Limb (tissue), 2 donors: ENCODE measurements around the gene CUL4A.
"Not testable (repeated sequence)": the region's sequence is repeated elsewhere in the genome, so short reads cannot be mapped to it uniquely, and the experiment has no call there.

ENCODE experiments used
- DNase-seq, 2 donors: peaks; one replicate each; pipeline ENCODE4 v3.0.0-alpha.2; 2016; ENCODE audit errors: extremely low spot score in 2 of 2

Gene CUL4A

DNA sequence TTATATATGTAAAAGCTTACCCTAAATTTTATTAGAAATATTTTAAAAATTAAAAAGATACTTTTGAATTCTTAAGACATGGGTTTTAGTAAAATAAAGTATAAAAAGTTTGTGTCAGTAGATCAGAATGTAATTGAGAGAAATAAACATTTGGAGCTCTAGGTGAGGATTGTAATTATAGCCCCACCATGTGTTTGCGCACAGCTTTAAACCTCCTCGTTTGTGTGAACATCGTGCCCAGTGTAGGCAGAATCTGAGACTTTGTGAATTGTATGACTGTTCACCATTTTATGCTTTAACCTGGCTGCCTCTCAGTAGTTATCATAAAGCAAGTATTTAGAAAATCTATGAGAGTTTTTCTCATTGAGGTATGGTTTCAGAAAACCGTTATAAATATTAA is 29.1 kb downstream of the CUL4A start:
- no peak for DNase-seq

DNA sequence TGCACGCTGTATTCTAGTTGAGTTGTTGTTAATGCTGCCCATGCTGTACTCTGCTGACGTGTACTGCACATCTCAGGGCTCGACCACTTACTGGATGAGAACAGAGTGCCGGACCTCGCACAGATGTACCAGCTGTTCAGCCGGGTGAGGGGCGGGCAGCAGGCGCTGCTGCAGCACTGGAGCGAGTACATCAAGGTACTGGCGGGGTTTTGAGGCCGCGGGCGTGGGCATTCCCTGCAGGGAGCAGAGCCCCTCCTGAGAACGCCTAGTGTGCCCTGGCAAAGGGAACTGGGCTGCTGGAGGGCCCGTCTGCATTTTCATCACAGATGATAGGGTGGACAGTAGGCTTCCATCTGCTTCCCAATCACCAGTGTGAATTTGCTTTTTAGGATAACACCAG is 29.9 kb downstream of the CUL4A start:
- DNase-seq, result no peak

DNA sequence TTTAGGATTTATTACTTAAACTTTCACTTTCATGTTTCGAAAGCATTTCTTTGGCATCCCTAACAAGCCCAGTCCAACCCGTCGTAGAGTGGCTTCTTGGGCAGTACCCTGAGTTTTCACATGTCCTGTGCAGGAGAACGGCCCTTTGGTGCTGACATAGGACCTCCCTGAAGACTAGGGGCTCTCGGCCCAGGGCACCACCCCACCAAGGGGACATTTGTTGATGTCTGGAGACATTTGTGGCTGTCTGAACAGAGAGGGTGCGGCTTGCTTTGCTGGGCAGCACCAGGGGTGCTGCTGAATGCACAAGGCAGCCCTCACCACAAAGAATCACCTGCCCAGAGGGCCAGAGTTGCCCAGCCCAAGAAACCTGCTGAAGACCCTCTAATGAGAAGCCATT is 30.6 kb downstream of the CUL4A start:
- no peak for DNase-seq

DNA sequence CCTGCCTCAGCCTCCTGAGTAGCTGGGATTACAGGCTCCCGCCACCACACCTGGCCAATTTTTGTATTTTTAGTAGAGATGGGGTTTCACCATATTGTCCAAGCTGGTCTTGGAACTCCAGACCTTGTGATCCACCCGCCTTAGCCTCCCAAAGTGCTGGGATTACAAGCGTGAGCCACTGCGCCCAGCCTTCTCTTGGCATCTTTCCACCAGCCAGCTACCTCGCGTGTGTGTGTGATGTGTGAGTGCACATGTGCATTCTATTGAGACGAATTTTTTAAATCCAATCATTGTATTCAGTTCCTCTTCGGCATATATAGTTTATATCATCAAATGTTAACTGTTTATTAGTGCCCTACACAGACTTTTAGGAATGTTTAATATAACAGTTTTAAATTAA is 32.2 kb downstream of the CUL4A start:
- DNase-seq, result not testable (repeated sequence)

DNA sequence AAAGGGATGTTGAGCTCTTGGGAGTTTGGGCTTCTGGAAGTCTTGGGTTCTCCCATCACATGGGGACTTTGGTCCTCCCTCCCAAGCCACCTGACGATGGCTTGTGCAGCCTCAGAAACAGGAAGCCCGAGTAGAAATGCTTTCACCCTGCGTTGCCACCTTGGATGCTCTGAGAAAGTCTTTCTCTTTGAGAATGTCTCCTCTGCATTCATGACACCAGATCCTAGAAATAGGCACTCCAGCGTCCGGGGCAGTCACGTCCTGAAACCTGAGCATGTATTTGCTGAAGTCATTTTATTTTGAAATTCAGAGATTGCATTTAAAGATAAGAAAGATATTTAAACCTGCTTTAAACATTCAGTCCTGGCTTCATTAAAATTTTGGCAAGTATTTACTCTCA is 34.4 kb downstream of the CUL4A start:
- no peak for DNase-seq

DNA sequence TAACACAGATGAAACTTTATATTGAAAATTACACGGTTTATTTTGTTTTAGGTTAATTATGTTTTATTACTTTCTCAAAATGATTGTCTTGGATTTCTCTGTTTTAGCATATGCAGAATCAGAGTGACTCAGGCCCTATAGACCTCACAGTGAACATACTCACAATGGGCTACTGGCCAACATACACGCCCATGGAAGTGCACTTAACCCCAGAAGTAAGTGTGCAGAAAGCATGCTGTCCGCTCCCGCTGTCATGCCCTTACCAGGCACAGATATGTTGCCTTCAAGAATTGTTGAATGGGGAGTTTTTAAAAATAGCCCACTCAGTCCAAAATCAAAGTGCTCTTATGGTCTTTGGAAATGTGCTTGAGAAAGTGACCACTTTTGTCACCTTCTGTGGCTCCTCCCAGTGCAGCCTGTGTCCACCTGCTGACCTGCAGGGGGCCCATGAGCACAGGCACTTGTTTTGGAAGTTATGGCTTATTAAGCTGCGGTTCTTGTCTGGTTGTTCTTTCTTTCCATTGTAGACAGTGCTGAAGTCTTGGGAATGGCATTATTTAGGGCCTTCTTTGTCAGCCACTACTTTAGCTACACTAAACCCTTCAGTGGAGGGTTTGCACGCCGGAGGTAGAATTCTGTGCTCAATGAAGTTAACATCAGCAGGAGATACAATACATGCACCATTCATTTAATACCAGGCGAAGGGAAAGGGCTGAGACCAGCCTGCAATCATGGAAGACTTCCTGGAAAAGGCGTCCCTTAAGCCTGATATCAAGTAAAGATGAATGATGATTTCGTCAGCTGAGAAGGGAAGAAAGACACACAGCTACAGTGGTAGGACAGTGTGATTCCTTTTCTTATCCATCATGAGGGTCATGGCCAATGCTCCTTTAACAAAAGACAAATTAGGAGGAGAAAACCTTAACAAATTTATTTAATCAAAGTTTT is 36.7 kb downstream of the CUL4A start:
- no peak for DNase-seq

DNA sequence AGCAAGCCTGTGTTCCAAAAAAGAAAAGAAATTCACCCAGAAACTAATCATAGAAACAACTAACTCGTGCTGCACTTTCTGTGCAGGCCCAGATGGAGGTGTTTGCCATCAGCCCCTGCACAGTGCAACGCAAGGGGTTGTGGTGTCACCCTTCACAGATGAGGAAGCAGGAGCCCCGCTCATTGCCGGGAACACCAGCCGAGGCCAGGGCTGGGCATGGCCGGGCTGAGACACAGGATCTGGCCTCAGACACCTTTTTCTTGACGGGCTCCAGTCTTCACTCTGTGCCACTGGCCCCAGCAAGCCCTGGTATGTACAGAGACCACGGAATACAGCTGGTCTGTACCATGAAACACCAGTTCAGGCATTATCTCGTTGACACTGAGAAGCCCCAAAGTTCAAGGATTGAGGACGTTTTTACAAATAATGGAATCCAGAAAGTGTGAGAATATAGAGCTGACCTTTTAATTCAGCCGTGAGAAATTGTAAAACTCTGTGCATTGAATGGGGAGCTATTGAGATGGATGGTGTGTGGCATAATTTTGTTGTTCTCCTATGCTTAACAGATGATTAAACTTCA is 43.2 kb downstream of the CUL4A start:
- DNase-seq, result no peak

DNA sequence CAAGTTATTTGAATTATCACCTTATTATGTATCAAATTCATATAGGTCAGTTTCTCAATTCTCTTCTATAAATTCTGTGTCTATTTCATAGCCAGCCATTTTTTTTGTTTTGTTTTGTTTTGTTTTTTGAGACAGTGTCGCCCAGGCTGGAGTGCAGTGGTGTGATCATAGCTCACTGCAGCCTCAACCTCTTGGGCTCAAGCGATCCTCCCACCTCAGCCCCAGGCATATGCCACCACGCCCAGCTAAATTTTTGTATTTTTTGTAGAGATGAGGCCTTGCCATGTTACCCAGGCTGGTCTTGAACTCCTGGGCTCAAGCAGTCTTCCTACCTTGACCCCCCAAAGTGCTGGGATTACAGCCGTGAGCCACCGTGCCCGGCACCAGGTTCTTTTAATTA is 48.5 kb downstream of the CUL4A start:
- DNase-seq, result not testable (repeated sequence)

DNA sequence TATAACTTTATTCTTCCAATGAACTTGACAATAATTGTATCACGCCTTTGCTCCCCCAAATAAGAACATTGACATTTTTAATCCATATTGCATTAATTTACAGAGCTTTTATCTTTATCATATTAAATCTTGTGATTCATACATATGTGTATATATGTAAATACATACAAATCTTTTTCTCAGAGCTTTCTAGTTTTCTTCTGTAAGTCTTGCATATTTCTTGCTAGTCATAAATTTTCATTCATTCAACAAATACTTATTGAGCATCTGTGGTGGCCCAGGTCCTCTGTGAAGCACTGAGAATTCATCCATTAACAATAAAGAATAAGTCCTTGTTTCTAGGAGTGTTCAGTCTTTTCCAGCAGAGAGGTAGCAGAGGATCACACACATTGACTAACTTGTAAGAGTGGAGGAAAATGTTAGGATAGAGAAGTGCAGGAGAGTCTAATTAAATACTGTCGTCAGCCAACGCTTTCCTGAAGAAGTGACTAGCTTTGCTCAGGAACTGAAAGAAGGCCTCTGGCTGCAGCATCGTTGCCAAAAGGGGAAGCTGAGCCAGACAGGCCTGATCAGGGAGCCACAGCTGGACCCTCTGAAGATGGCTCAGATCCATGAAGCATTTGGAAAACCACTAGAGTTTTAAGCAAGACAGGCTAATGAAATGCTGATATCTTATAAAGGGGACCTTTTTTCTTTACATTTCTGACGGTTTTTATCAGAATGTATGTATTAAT is 49.1 kb downstream of the CUL4A start:
- DNase-seq, result no peak

DNA sequence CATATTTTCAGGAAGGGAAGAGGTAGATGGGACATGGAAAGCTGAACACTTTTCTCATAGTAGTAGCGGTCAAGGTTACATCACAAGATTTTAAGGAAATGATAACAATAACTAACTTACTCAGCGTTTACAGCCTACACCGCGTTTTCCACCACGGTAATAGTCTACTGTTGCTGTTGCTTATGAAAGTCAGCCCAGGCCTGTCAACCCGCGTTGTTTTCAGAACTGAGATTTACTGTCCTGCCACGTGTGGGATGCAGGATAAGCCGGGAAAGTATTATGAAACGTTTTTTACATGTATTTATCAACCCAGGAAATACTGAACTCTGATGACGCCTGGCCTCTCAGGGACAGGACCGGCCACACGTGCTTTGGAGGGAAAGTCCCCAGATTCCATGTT is 51.6 kb downstream of the CUL4A start:
- no peak for DNase-seq

DNA sequence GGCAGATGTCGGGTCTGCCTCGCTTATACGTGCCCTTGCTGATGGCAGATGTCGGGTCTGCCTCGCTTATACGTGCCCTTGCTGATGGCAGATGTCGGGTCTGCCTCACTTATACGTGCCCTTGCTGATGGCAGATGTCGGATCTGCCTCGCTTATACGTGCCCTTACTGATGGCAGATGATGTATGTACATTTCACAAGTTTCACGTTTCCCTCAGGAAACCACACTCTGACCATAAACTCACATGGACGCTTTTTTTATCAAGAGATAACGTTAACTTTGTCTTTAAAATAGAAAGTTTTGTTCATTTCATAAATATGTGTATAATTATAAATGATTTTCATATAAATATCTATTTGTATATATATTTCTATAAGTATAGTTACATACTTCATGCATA is 53.6 kb downstream of the CUL4A start:
- not testable (repeated sequence) for DNase-seq

DNA sequence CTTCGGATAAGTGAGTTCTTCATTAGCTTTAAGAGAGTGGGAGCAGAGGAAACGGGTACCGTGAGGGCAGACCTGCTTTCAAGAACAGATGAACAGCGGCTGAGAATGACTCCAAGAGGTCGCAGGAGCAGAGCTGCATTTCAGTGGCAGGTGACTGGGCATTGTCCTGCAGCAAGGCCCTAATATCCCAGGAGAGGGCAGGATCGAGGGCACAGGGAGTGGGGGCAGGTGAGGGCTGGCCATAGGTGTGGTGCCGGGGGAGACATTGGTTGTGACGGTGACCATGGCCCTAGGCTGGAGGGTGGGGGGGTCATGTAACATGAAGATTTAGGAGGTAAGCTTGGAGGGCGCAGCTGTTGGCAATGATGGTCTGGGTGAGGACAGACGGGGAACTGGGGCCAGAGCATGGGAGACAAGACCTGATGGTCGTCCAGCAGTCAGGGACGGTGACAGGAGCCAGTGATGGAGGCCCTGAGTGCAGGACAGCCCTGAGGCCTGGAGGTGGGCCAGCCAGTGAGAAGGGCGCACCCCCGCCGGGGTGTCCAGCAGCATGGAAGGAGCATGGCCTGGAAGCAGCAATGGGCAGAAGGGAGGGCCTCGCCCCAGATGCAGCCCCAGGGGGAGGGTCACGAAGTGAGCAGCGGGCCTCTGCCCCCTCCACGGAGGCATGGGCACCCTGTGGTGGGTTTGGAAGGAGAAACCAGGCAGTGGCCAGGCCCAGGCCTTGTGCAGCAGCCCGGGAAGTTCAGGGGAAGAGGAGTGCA is 58.4 kb downstream of the CUL4A start:
- no peak for DNase-seq

DNA sequence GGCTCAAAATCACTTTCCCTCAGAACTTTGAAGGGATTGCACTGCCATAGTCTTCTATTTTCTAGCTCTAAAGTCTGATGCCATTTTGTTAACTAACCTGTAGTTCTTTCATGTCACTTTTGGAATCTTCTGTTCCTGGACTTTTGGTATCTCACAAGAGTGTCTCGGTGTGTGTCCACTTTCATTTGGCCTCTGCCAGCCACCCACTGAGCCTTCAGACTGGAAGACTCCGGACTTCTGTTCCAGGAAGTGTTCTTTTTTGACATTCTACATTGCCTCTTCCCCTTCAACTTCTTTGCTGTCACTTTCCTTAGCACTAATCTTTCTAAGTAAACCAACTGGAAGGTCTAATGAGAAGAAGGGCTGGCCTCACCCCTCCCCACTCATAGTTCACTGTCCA is 62.6 kb downstream of the CUL4A start:
- no peak for DNase-seq

DNA sequence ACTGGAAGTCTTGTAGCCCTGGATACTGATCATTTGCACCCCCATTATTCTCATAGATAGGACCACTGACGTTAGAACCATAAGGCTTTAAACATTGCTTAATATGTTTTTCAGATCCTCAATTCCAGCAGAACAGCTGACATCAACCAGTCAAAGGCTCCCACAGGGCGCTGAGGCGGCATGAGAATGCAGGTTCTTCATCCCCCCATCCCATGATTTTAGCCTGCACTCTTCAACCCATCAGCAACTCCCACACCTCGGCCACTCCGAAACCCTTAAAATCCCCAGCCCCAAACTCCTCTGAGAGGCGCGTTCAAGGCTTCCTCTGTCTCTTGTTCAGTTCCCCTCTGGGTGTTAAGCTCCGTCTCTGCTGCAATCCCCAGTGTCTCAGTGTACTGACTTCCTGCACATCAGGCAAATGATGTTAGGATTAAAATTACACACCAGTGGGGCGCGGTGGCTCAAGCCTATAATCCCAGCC is 63.3 kb downstream of the CUL4A start:
- no peak for DNase-seq

DNA sequence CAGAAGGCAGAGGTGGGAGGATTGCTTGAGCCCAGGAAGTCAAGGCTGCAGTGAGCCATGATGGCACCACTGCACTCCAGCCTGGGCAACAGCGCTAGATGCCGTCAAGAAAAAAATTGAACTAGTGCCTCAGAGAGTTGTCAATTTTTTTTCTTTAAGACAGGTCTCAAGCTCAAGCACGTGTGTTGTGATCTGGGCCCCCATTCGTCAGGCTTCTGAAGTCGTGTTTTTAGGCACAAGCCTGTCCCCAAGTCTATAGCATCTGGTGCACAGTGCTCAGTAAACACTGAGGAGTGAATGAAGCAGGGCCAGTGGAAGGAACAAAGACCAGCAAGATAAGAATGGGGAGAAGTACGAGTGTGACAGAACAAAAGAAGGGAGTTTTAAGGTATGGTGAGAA is 63.9 kb downstream of the CUL4A start:
- no peak for DNase-seq

DNA sequence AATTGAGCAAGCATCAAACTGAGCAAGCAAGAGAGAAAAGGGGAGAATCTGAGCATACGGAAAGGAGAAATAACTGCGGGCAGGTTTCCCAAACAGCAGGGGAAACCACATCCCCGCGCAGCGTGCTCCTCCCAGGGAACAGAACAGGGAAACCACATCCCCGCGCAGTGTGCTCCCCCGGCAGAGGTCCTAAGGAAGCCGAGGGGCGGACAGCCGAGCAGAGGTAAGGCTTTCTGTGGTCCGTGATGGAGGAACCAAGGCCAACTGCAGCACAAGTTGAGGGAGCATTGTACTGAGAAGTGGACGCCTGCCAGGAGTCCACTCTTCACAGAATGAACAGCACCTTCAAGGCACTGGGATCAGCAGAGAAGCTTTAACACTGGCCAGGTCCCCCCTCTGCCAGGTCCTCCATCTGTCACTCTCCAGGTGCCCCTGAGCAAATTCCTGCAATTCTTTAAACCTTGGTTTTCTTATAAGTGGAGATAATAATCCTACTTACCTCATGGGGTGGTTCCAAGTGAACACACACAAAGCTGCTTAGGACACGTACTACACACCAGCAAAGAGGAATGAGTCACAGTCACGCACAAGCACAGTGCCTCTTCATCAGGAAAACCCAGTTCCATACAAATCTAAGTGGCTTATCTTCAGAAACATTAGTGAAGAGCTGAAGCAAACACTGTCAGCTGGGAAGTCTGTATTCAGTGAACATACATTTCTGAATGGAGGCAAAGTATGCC is 64.6 kb downstream of the CUL4A start:
- no peak for DNase-seq

DNA sequence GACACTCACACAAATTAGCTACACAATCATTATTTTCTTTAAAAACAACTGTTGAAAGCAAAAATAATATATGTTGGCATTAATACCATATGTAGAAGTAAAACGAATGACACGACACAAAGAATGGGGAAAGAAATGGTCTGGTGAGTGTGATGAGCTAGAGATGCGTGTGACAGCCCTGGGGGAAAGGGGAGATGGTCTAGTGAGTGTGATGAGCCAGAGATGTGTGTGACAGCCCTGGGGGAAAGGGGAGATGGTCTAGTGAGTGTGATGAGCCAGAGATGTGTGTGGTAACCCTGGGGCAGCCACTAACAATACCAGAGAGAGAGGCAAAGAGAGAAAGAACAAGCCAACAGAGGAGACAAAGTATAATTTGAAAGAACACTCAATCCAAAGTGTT is 65.3 kb downstream of the CUL4A start:
- DNase-seq, result no peak

DNA sequence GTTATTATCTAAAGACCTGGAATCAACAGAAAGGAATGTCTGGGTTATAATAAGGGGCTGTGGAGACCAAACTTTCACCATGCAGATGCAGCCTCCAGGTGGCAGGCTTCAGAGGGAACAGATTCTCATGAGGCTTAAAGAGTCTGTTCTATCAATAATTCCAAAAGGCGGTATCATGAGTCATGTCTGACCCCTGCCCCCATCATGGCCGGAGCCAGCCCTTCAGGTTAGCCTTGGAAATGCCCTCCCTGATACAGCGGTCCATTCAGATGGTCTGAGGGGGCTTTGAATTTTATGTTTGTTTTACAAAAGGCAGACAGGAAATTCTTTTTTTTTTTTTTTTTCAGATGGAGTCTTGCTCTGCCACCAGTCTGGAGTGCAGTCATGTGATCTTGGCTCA is 66.0 kb downstream of the CUL4A start:
- no peak for DNase-seq

DNA sequence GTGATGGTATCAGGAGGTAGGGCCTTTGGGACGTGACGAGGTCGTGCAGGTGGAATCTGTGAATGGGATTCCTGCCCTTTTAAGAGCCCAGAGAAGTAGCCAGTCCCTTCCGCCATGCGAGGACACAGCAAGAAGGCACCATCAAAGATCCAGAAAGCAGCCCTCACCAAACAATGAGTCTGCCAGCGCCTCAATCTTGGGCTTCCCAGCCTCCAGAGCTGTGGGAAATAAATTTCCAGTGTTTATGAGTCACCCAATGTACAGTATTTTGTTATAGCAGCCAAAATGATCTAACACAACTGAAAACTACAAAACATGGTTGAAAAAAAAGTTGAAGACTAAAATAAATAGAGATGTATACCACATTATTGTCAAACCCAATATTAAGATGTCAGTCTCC is 70.7 kb downstream of the CUL4A start:
- no peak for DNase-seq

DNA sequence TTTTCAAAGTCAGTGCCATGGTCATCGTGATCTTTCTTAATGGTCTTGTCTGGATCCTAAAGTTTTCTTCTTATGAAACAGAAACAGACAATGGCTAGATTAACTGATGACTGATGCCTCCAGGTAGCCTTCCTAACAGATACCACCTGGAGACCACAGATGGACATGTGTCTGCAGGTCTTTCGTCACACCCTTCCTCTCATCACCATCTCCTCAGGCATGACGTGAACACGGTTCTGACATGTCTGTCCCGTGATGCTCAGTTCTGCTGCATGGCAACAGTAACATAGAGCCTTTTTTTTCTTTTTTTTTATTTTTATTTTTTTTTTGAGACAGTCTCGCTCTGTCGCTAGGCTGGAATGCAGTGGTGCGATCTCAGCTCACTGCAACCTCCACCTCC is 74.5 kb downstream of the CUL4A start:
- no peak for DNase-seq

DNA sequence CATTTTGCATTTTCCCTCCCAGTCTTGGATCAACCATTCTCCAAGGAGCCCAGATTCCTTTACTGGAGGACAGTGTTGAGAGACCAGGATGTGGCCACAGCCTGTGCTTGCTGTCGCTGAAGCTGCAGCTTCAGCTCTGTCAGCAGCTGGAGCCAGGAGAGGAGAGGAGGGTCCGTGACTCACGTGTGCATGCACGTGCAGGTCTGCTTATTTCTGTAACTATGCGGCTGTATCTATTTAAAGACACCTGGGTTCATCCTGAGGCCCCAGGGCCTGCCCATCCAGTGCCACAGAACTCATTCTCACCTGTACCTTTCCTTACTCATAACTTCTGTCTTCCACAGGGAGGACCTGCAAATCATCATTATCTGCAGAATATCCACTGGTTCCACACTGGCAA is 79.5 kb downstream of the CUL4A start:
- DNase-seq, result no peak
